Activated B cell treated with CpG ODN at 0.5 μM for 24 hours (primary cell): Measurements from ENCODE around the gene GZMM. TPM values are rescaled to one million over a fixed set of nuclear protein-coding genes. Genes with fewer than 3 reads are reported as not detected.

ENCODE experiments used
- ATAC-seq: fragments of 200-7000 bp; cut with Tn5 transposase; one replicate; pipeline ENCODE4 v1.10.0; 2021; ENCODE audit warnings: low read depth, mild to moderate bottlenecking, moderate library complexity
- CTCF ChIA-PET: fragments of 350-600 bp; sonication (Branson Sonifier 250); formaldehyde crosslinking; loops from one replicate; lab custom pipeline; 2021; ENCODE audit warnings: antibody characterized with exemption; lab: Charles Lee
- POLR2A ChIA-PET: fragments of 350-600 bp; sonication (Branson Sonifier 250); formaldehyde crosslinking; loops from one replicate; lab custom pipeline; 2021; ENCODE audit warnings: antibody characterized with exemption; lab: Charles Lee
- DNase-seq: peaks from one replicate; pipeline ENCODE4 v3.0.0; 2022
- H3K27ac Mint-ChIP-seq: one replicate; pipeline ENCODE4 v1.8.0; 2020; ENCODE audit warnings: mixed read lengths
- H3K27me3 Mint-ChIP-seq: one replicate; pipeline ENCODE4 v1.8.0; 2021; ENCODE audit warnings: mixed read lengths
- H3K36me3 Mint-ChIP-seq: one replicate; pipeline ENCODE4 v1.8.0; 2021; ENCODE audit warnings: low read depth, mixed read lengths
- H3K4me1 Mint-ChIP-seq: one replicate; pipeline ENCODE4 v1.8.0; 2021; ENCODE audit warnings: mixed read lengths
- H3K4me3 Mint-ChIP-seq: one replicate; pipeline ENCODE4 v1.8.0; 2020; ENCODE audit warnings: mild to moderate bottlenecking, mixed read lengths
- H3K9me3 Mint-ChIP-seq: one replicate; pipeline ENCODE4 v1.8.0; 2020; ENCODE audit warnings: mixed read lengths
- CTCF ChIP-seq: fragments of 200-600 bp; IDR thresholded peaks from one replicate; pipeline ENCODE4 v1.8.0; 2022; ENCODE audit warnings: antibody characterized with exemption, mild to moderate bottlenecking
- intact Hi-C: fragments of 100-400 bp; cut with micrococcal nuclease; formaldehyde crosslinking; loops from one replicate; pipeline ENCODE4 v1.15.1; 2024
- total RNA-seq: library from RNA; stranded (reverse); gene quantifications from 2 replicates; pipeline ENCODE4 v1.2.3, GENCODE V29; 2022

GZMM gene
- total RNA-seq, 1 donor from 2014 or later, result not detected

GRCh38 chr19:591099-591958 is 47.5 kb downstream of the GZMM start:
- ChIA-PET CTCF (no interaction called here), POLR2A (interaction anchor here (0.6 kb wide), 1 partner anchor 72 kb away, joined by 3 read pairs; the partner anchor contains the start of gene RNF126)
- ATAC-seq (no peak), DNase-seq (no peak)
- Mint-ChIP-seq H3K36me3 (no peaks in the 10 kb centered on the region), H3K9me3 (no peaks in the 10 kb centered on the region), H3K4me3 (peak overlapping the region; percentile 44), H3K4me1 (peaks cover 11% of the 10 kb centered on the region), H3K27me3 (peaks cover 13% of the 10 kb centered on the region), H3K27ac (no peak overlapping the region)
- TF ChIP-seq CTCF, result no peak
- intact Hi-C loops, result no loop called here

GRCh38 chr19:592101-592500 is 48.2 kb downstream of the GZMM start:
- POLR2A ChIA-PET, result interaction anchor here (0.6 kb wide), 1 partner anchor 71 kb away, joined by 3 read pairs; the partner anchor contains the start of gene RNF126
- TF ChIP-seq CTCF, result no peak
- no peaks in the 10 kb centered on the region for H3K9me3 Mint-ChIP-seq
- CTCF ChIA-PET, result no interaction called here
- H3K36me3 Mint-ChIP-seq, result no peaks in the 10 kb centered on the region
- no peak for DNase-seq
- no peak overlapping the region for H3K4me3 Mint-ChIP-seq
- peaks cover 11% of the 10 kb centered on the region for H3K4me1 Mint-ChIP-seq
- H3K27me3 Mint-ChIP-seq, result peaks cover 12% of the 10 kb centered on the region
- intact Hi-C loops, result no loop called here
- no peak for ATAC-seq
- H3K27ac Mint-ChIP-seq, result no peak overlapping the region

GRCh38 chr19:593055-593454 is 49.2 kb downstream of the GZMM start:
- ChIA-PET POLR2A (no interaction called here), CTCF (no interaction called here)
- H3K4me1 Mint-ChIP-seq, result peaks cover 10% of the 10 kb centered on the region
- H3K27ac Mint-ChIP-seq, result no peak overlapping the region
- no peak overlapping the region for H3K4me3 Mint-ChIP-seq
- no peaks in the 10 kb centered on the region for H3K36me3 Mint-ChIP-seq
- intact Hi-C loops, result no loop called here
- H3K27me3 Mint-ChIP-seq, result peaks cover 10% of the 10 kb centered on the region
- no peak for TF ChIP-seq CTCF
- ATAC-seq (no peak), DNase-seq (no peak)
- H3K9me3 Mint-ChIP-seq, result no peaks in the 10 kb centered on the region

GRCh38 chr19:593505-593904 is 49.7 kb downstream of the GZMM start:
- DNase-seq (no peak), ATAC-seq (peak; percentile 39)
- ChIA-PET CTCF (no interaction called here), POLR2A (no interaction called here)
- H3K4me3 Mint-ChIP-seq, result no peak overlapping the region
- peaks cover 10% of the 10 kb centered on the region for H3K27me3 Mint-ChIP-seq
- intact Hi-C loops, result no loop called here
- H3K4me1 Mint-ChIP-seq, result peaks cover 8% of the 10 kb centered on the region
- H3K36me3 Mint-ChIP-seq, result no peaks in the 10 kb centered on the region
- no peak overlapping the region for H3K27ac Mint-ChIP-seq
- TF ChIP-seq CTCF, result no peak
- no peaks in the 10 kb centered on the region for H3K9me3 Mint-ChIP-seq

GRCh38 chr19:594265-594870 is 50.5 kb downstream of the GZMM start:
- ChIA-PET POLR2A (no interaction called here), CTCF (no interaction called here)
- no peaks in the 10 kb centered on the region for H3K36me3 Mint-ChIP-seq
- TF ChIP-seq CTCF, result no peak
- H3K27ac Mint-ChIP-seq, result no peak overlapping the region
- peaks cover 3% of the 10 kb centered on the region for H3K4me1 Mint-ChIP-seq
- intact Hi-C loops, result no loop called here
- ATAC-seq (no peak), DNase-seq (no peak)
- peaks cover 10% of the 10 kb centered on the region for H3K27me3 Mint-ChIP-seq
- no peaks in the 10 kb centered on the region for H3K9me3 Mint-ChIP-seq
- H3K4me3 Mint-ChIP-seq, result no peak overlapping the region
